HepG2 (cell line): ENCODE data around the gene SYPL2. TPM values are rescaled to one million over a fixed set of nuclear protein-coding genes. Genes with fewer than 3 reads are reported as not detected.

Source experiments
- ATAC-seq: fragments of 200-7000 bp; cut with Tn5 transposase; 3 replicates; pipeline ENCODE4 v1.9.1; 2020; ENCODE audit warnings: mild to moderate bottlenecking, moderate library complexity
- BruUV-seq: library from RNA; stranded (reverse); fragments of 400-500 nt; replicated peaks from 2 replicates; lab custom pipeline; 2021; lab: Mats Ljungman, UMichigan
- CTCF ChIA-PET: fragments of 300-600 bp; formaldehyde crosslinking; extraction: SDS; loops from one replicate; lab custom pipeline; 2021; ENCODE audit warnings: low total read pairs, inconsistent platforms, low intra/inter-chr PET ratio; lab: Yijun Ruan, JAX
- POLR2A ChIA-PET: fragments of 350-600 bp; sonication (Branson Sonifier 250); formaldehyde crosslinking; loops from one replicate; lab custom pipeline; 2020; ENCODE audit warnings: antibody characterized with exemption, inconsistent platforms; lab: Yijun Ruan, JAX
- DNase-seq: peaks from one replicate; pipeline ENCODE4 v3.0.0-alpha.2; 2015; ENCODE audit warnings: low spot score
- FAIRE-seq: peaks from 3 replicates; lab custom pipeline; 2011; peaks lifted over from hg19 to GRCh38; lab: Jason Lieb, UNC
- H2AFZ ChIP-seq: one replicate; pipeline ENCODE4 v1.6.1; 2011; ENCODE audit warnings: low read length, inconsistent platforms
- H3K27ac ChIP-seq: fragments of 300-600 bp; 3 replicates; pipeline ENCODE4 v1.8.0; 2011; ENCODE audit warnings: mixed run types, mild to moderate bottlenecking, mixed read lengths, low read length, inconsistent platforms; ENCODE audit not compliant: insufficient read depth; ENCODE audit errors: extremely low read length
- H3K27me3 ChIP-seq, 2 experiments: fragments of 200-600 bp in 1 of 2; 2 replicates in 1 of 2; 3 replicates in 1 of 2; pipeline versions ENCODE4 v1.6.0 to v1.8.0; 2011; ENCODE audit warnings: low read length in 2 of 2, mild to moderate bottlenecking in 2 of 2, moderate library complexity in 2 of 2, inconsistent platforms in 1 of 2; ENCODE audit not compliant: insufficient read depth in 2 of 2, control insufficient read depth in 1 of 2
- H3K36me3 ChIP-seq, 2 experiments: fragments of 200-600 bp in 1 of 2; replicated peaks in 1 of 2; 2 replicates in 1 of 2; 3 replicates in 1 of 2; pipeline versions ENCODE4 v1.5.1 to v1.8.0; 2011; ENCODE audit warnings: low read length in 2 of 2, inconsistent platforms in 1 of 2; ENCODE audit not compliant: insufficient read depth in 2 of 2, control insufficient read depth in 1 of 2
- H3K4me1 ChIP-seq: 2 replicates; pipeline ENCODE4 v1.5.1; 2012; ENCODE audit warnings: low read length, inconsistent platforms; ENCODE audit not compliant: insufficient read depth
- H3K4me2 ChIP-seq: 2 replicates; pipeline ENCODE4 v1.6.0; 2011; ENCODE audit warnings: low read depth, low read length, inconsistent platforms
- H3K4me3 ChIP-seq, 3 experiments: fragments of 200-600 bp in 1 of 3; sonication (generic), shearing (Covaris generic) in 1 of 3; replicated peaks in 1 of 3; 2 replicates each; pipeline ENCODE4 v1.5.1; 2011 to 2016; ENCODE audit warnings: low read length in 3 of 3, inconsistent platforms in 2 of 3, low read depth in 2 of 3, mild to moderate bottlenecking in 2 of 3, control low read depth in 1 of 3, mixed read lengths in 1 of 3; ENCODE audit not compliant: insufficient read depth in 1 of 3
- H3K79me2 ChIP-seq: one replicate; pipeline ENCODE4 v1.6.1; 2011; ENCODE audit warnings: low read length, inconsistent platforms; ENCODE audit not compliant: insufficient read depth
- H3K9ac ChIP-seq: 2 replicates; pipeline ENCODE4 v1.6.0; 2011; ENCODE audit warnings: mild to moderate bottlenecking, low read depth, low read length, inconsistent platforms; ENCODE audit not compliant: insufficient read depth
- H3K9me3 ChIP-seq: 2 replicates; pipeline ENCODE4 v1.5.1; 2012; ENCODE audit warnings: mild to moderate bottlenecking, low read length
- H4K20me1 ChIP-seq: 2 replicates; pipeline ENCODE4 v1.6.0; 2011; ENCODE audit warnings: inconsistent platforms, mild to moderate bottlenecking, low read length, moderate library complexity; ENCODE audit not compliant: insufficient read depth
- GFI1 ChIP-seq: sonication (generic); formaldehyde crosslinking; IDR thresholded peaks from 2 replicates; pipeline ENCODE4 v1.5.0; 2020; ENCODE audit warnings: missing genetic modification reagents, mild to moderate bottlenecking, borderline replicate concordance
- HNF4A ChIP-seq: sonication (generic); formaldehyde crosslinking; IDR thresholded peaks from 2 replicates; pipeline ENCODE4 v1.4.0; 2020; ENCODE audit warnings: missing genetic modification reagents
- HNRNPK ChIP-seq: fragments of 200-400 bp; formaldehyde crosslinking; IDR thresholded peaks from 2 replicates; pipeline ENCODE4 v1.6.1; 2018; ENCODE audit warnings: low read length, low read depth, moderate library complexity, mild to moderate bottlenecking; ENCODE audit not compliant: poor library complexity, severe bottlenecking
- KAT7 ChIP-seq: IDR thresholded peaks from 2 replicates; pipeline ENCODE4 v1.6.1; 2018; ENCODE audit warnings: borderline replicate concordance, missing compliant biosample characterization
- NAIF1 ChIP-seq: sonication (generic); formaldehyde crosslinking; IDR thresholded peaks from 2 replicates; pipeline ENCODE4 v1.5.0; 2020; ENCODE audit warnings: mild to moderate bottlenecking, missing genetic modification reagents, borderline replicate concordance
- RXRB ChIP-seq: IDR thresholded peaks from 2 replicates; pipeline ENCODE4 v1.6.1; 2016; ENCODE audit warnings: borderline replicate concordance, missing genetic modification reagents, missing compliant biosample characterization
- SOX13 ChIP-seq, 3 experiments: fragments of 450-650 bp in 1 of 3; sonication (generic) in 1 of 3; formaldehyde crosslinking in 1 of 3; IDR thresholded peaks in 2 of 3; conservative IDR thresholded peaks in 1 of 3; 2 replicates each; pipeline versions ENCODE4 v1.5.0 to v1.6.1; 2016 to 2020; ENCODE audit warnings: antibody characterized with exemption in 1 of 3, mild to moderate bottlenecking in 1 of 3, missing compliant biosample characterization in 1 of 3, missing genetic modification reagents in 1 of 3, moderate library complexity in 1 of 3
- SOX6 ChIP-seq, 2 experiments: fragments of 450-650 bp in 1 of 2; sonication (generic) in 1 of 2; formaldehyde crosslinking in 1 of 2; IDR thresholded peaks; 2 replicates each; pipeline versions ENCODE4 v1.4.0 to v1.6.1; 2017 to 2020; ENCODE audit warnings: antibody characterized with exemption in 1 of 2, mild to moderate bottlenecking in 1 of 2, missing genetic modification reagents in 1 of 2
- TCF7 ChIP-seq: sonication (generic); IDR thresholded peaks from 2 replicates; pipeline ENCODE4 v1.6.1; 2016; ENCODE audit warnings: antibody characterized with exemption, low read depth
- ZFYVE20 ChIP-seq: sonication (generic); formaldehyde crosslinking; IDR thresholded peaks from 2 replicates; pipeline ENCODE4 v1.8.0; 2023; ENCODE audit warnings: low read depth, mild to moderate bottlenecking, moderate library complexity, missing genetic modification reagents, borderline replicate concordance
- ZNF318 ChIP-seq: sonication (generic); formaldehyde crosslinking; IDR thresholded peaks from 2 replicates; pipeline ENCODE4 v1.4.0; 2020; ENCODE audit warnings: mild to moderate bottlenecking, missing genetic modification reagents
- ZNF362 ChIP-seq: sonication (generic); formaldehyde crosslinking; IDR thresholded peaks from 2 replicates; pipeline ENCODE4 v1.4.0; 2020; ENCODE audit warnings: missing genetic modification reagents, mild to moderate bottlenecking, borderline replicate concordance
- WGBS: methylation state at CpG from one replicate; pipeline ENCODE4 v1.1.6; 2017; ENCODE audit warnings: low lambda C conversion rate; 5-methylcytosine and 5-hydroxymethylcytosine counted together
- in situ Hi-C: cut with HindIII; loops from 2 replicates; pipeline ENCODE4 v1.10.0; 2017; ENCODE audit warnings: low pct_unique_long_range_greater_than_20kb; ENCODE audit not compliant: extremely low pct_ligation_motif_present
- intact Hi-C: fragments of 100-400 bp; cut with micrococcal nuclease; formaldehyde crosslinking; loops from one replicate; pipeline ENCODE4 v1.10.0; 2022; ENCODE audit not compliant: unreplicated experiment
- polyA plus RNA-seq, 8 experiments: library from polyadenylated mRNA; depleted of rRNA in 3 of 8; stranded (reverse) in 7 of 8; unstranded in 1 of 8; fragments of >200 nt; fragmentation: Illumina TruSeq in 4 of 8; extraction: Trizol in 4 of 8; gene quantifications; 2 replicates each; pipeline versions ENCODE4 v1.2.1 to v1.2.3, GENCODE V29; 2011 to 2016; ENCODE audit warnings: low read depth in 4 of 8, missing spikeins in 1 of 8, mixed read lengths in 1 of 8; ENCODE audit not compliant: insufficient read depth in 1 of 8
- total RNA-seq, 5 experiments: library from RNA; depleted of rRNA; stranded (reverse); fragments of >200 nt; fragmentation: Illumina TruSeq; extraction: Trizol; gene quantifications; 2 replicates each; pipeline ENCODE4 v1.2.3, GENCODE V29; 2016; ENCODE audit warnings: low read depth in 1 of 5
- TF ChIP-seq, protein P1 (sequence below): IDR thresholded peaks from 2 replicates; pipeline ENCODE4 v1.6.1; 2016; ENCODE audit warnings: mild to moderate bottlenecking, missing biosample characterization, missing genetic modification reagents

SYPL2 gene
- total and polyA plus RNA-seq, 2 of the 13 experiments (the other 11 are each of a cell fraction or from before 2014, with no cell fraction given): 0.17 to 0.24 TPM

GRCh38 chr1:109457819-109458218 lies 8.5 kb upstream of the SYPL2 start:
- no TSS peak for BruUV-seq
- TF ChIP-seq HNF4A (CRISPR knock-in tag) (peak; percentile 35; the same call in 1 of the 2 replicates), ZFYVE20 (CRISPR knock-in tag) (no peak), SOX6 (IDR thresholded peaks at IDR 0.05) (no peak), SOX6 (CRISPR knock-in tag; IDR thresholded peaks at IDR 0.05) (peak; percentile 59), NAIF1 (CRISPR knock-in tag) (no peak), TCF7 (0 out of 2 replicates have a peak, but pooled peaks have one; percentile 9), KAT7 (CRISPR knock-in tag) (no peak), SOX13 (IDR thresholded peaks at IDR 0.05) (no peak), SOX13 (CRISPR knock-in tag; conservative IDR thresholded peaks at IDR 0.05 in 1 of 2, IDR thresholded peaks at IDR 0.05 in 1 of 2) (peak in 1 of 2 experiments; percentile 77; a peak in 2 of 4 replicates), GFI1 (0 out of 2 replicates have a peak, but pooled peaks have one; percentile 48), HNRNPK (no peak), RXRB (CRISPR knock-in tag) (no peak), ZNF318 (CRISPR knock-in tag) (no peak), ZNF362 (CRISPR knock-in tag) (peak; percentile 67; the same call in 1 of the 2 replicates)
- TF ChIP-seq, protein P1, sequence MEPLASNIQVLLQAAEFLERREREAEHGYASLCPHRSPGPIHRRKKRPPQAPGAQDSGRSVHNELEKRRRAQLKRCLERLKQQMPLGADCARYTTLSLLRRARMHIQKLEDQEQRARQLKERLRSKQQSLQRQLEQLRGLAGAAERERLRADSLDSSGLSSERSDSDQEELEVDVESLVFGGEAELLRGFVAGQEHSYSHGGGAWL (CRISPR knock-in tag): no peak

More at GRCh38 chr1:109457819-109458218, 8.5 kb upstream of the SYPL2 start:
- ATAC-seq (no peak; the same call in 2 of the 3 replicates), DNase-seq (peak; percentile 23), FAIRE-seq (no peak)
- Histone ChIP-seq H3K36me3 (no peaks in the 10 kb centered on the region), H3K4me2 (peak overlapping the region; percentile 60), H3K79me2 (no peaks in the 10 kb centered on the region), H3K4me3 (no peak overlapping the region), H3K9ac (no peak overlapping the region), H4K20me1 (no peaks in the 10 kb centered on the region), H3K9me3 (peaks cover 9% of the 10 kb centered on the region; the same call in 1 of the 2 replicates), H3K27me3 (peaks cover 0 to 6% of the 10 kb centered on the region in 2 experiments; a peak in 1 of 5 replicates), H3K27ac (no peak overlapping the region), H3K4me1 (peaks cover 14% of the 10 kb centered on the region), H2AFZ (no peak overlapping the region)
- in situ Hi-C loops (no loop called here), intact Hi-C loops (no loop called here)
- ChIA-PET POLR2A (interaction anchor here (1.0 kb wide), 1 partner anchor 32 kb away, joined by 5 read pairs; the partner anchor contains the start of gene PSMA5), CTCF (no interaction called here)
- 0% methylated on average over 4 of the region's 4 CpGs for WGBS
